Choroid plexus epithelial cell (primary cell): Measurements from ENCODE around the gene GSTM4.

Experiments used
- DNase-seq: peaks from one replicate; pipeline ENCODE4 v3.0.0-alpha.2; 2010; ENCODE audit warnings: low read depth
- H3K4me3 ChIP-seq: 2 replicates; pipeline ENCODE4 v1.5.1; 2011; ENCODE audit warnings: low read depth, mild to moderate bottlenecking, control low read depth, low read length, moderate library complexity
- CTCF ChIP-seq: conservative IDR thresholded peaks from 2 replicates; pipeline ENCODE4 v1.5.1; 2011; ENCODE audit warnings: low read depth, mild to moderate bottlenecking, control low read depth, inconsistent platforms, low read length, moderate library complexity

Gene GSTM4

GRCh38 chr1:109621379-109622136, 34.3 kb upstream of the GSTM4 start:
- TF ChIP-seq CTCF: no peak
- DNase-seq: no peak
- peak overlapping the region; percentile 93 for H3K4me3 ChIP-seq

- H3K4me3 ChIP-seq: peak overlapping the region; percentile 93
- TF ChIP-seq CTCF: no peak
- DNase-seq: no peak
Measured at GRCh38 chr1:109622137-109622892, 33.6 kb upstream of the GSTM4 start.

GRCh38 chr1:109622895-109623294, 33.0 kb upstream of the GSTM4 start:
- no peak for DNase-seq
- no peak overlapping the region for H3K4me3 ChIP-seq
- no peak for TF ChIP-seq CTCF

- H3K4me3 ChIP-seq: no peak overlapping the region
- no peak for DNase-seq
- TF ChIP-seq CTCF: no peak
Measured at GRCh38 chr1:109623601-109624161, 32.2 kb upstream of the GSTM4 start.

- TF ChIP-seq CTCF: no peak
- no peak overlapping the region for H3K4me3 ChIP-seq
- no peak for DNase-seq
Measured at GRCh38 chr1:109624201-109625010, 31.5 kb upstream of the GSTM4 start.

GRCh38 chr1:109625176-109625575, 30.7 kb upstream of the GSTM4 start:
- H3K4me3 ChIP-seq: no peak overlapping the region
- no peak for TF ChIP-seq CTCF
- no peak for DNase-seq
